HG02763 (cell line): ENCODE data around the gene RAD23A.

ENCODE experiments used
- ATAC-seq: cut with Tn5 transposase; IDR thresholded peaks from one replicate; pipeline ENCODE4 v1.9.1; 2021; ENCODE audit warnings: mild to moderate bottlenecking, moderate library complexity; ENCODE audit not compliant: unreplicated experiment

Gene RAD23A

GRCh38 chr19:12983542-12984142 lies 38.0 kb downstream of the RAD23A start:
- peak; percentile 50 for ATAC-seq

- no peak for ATAC-seq
Observed at GRCh38 chr19:12984143-12984627, 38.5 kb downstream of the RAD23A start.

DNA sequence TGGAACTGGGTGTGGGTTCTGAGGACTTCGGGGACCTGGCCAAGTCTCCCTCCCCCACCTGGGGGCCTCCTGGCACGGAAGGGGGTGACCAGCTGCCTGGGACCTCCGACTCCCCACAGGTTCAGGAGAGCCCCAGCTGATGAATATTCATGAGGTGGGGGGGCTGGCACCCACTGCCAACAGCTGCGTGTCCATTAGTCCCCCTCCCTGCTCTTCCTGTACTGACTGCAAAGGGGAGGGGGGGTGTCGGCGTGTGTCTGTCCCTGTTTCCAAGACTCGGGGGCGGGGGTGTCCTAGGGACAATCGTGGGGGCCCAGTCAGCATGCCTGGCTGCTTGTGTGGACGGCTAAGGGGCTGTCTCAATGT lies 39.0 kb downstream of the RAD23A start:
- ATAC-seq, result no peak

DNA sequence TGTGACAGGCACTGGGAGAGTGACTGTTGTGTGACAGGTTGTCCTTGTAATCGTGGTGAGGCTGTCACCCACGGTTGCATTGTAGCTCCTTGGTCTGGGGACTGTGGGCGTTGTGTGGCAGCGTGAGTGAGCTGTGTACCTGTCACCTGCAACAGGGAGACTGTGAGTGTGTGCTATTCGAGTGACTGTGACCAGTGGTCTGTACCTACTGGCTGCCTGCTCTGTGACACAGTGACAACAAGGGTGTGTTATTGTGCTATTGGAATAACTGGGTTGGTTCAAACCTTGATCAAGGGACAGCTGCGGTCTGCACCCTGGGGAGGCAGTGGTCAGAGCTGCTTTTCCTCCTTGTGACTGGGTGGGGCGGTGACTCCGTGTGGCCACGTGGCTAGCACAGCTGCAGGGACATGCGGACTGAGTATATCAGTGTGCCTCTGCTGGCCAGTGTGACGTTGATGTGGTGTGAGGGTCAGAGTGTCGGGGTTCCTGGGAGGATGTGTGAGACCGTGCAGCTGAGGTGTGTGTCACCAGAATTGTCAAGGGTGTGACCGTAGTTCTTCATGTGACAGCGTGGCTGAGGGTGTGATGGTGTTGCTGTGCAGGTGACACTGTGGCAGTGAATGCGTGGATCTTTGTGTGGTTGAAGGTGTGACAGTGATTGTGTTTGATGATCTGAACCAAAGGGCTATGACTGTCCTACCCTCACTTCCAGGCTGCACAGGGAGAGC lies 39.6 kb downstream of the RAD23A start:
- no peak for ATAC-seq

DNA sequence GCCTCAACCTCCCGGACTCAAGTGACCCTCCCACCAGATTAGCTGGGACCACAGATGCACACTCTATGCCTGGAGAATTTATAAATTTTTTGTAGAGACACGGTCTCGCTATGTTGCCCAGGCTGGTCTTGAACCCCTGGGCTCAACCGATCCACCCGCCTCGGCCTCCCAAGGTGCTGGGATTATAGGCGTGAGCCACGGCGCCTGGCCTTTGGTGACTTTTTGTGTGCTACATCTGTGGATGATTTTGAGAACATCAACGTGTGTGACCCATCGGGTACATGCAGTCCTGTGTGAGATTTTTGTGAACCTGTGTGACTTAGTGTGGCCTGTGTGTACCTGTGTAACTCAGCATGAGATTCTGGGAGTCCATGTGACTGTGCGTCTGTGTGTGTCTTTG lies 41.1 kb downstream of the RAD23A start:
- no peak for ATAC-seq

- ATAC-seq, result no peak
Observed at GRCh38 chr19:12987190-12987589, 41.5 kb downstream of the RAD23A start.

- no peak for ATAC-seq
Observed at GRCh38 chr19:12987781-12988180, 42.1 kb downstream of the RAD23A start.

DNA sequence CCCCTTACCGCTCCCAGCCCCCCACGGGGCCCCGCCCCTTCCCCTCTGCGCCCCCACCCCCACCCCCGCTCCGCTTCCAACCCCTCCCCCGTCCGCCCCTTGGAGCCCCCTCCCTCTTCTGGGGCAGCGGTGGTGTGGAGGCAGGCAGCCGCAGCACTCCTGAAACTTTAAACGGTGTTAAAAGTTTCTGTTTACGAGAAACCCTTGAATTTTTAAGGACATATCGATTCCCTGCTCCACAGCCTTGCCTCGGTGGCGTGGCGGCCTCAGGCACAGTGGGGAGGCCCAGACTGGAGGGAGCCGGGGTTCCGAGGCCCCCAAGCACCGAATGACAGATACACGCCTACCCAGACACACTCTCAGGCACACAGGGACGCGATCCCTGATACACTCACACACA lies 44.8 kb downstream of the RAD23A start:
- ATAC-seq, result no peak

DNA sequence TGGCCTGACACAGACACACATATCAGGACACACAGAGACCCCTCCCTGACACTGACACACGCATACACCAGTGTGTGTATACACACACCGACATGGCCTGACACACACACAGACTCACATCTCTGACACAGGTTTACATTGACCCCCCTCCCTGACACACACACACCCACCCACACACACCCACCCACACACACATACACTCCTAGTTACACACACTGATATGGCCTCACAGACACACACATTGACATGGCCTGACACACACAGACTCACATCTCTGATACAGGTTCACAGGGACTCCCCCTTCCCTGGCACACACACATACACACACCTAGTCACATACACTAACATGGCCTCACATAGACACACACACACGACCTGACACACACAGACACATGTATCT lies 45.2 kb downstream of the RAD23A start:
- ATAC-seq, result no peak

- no peak for ATAC-seq
Observed at GRCh38 chr19:12991296-12991695, 45.6 kb downstream of the RAD23A start.

GRCh38 chr19:12992729-12993128 lies 47.1 kb downstream of the RAD23A start:
- ATAC-seq, result no peak

DNA sequence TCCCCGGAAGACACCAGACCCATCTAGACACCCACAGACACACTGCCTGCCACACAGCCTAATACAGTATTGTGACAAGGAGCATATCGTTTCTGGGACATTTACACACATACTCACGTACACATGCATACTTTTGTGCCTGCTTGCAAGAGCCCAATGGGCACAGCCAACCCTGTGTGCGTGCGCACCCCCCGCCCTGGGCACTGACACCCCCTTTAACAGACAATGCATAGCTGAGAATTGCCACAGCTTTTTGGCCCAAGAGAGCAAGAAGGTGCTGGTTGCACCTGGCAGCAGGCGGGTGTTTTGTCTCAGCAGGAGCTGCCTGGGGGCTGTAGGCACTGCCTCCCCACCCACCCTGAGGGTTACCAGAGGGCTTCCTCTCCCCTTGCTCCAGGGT lies 47.9 kb downstream of the RAD23A start:
- no peak for ATAC-seq

- ATAC-seq, result no peak
Observed at GRCh38 chr19:12994701-12995595, 49.3 kb downstream of the RAD23A start, which contains the start of gene NFIX. Gene NFIX (plus strand): TSS chr19:12995475. CDS start chr19:12995838, 363 bp downstream.

DNA sequence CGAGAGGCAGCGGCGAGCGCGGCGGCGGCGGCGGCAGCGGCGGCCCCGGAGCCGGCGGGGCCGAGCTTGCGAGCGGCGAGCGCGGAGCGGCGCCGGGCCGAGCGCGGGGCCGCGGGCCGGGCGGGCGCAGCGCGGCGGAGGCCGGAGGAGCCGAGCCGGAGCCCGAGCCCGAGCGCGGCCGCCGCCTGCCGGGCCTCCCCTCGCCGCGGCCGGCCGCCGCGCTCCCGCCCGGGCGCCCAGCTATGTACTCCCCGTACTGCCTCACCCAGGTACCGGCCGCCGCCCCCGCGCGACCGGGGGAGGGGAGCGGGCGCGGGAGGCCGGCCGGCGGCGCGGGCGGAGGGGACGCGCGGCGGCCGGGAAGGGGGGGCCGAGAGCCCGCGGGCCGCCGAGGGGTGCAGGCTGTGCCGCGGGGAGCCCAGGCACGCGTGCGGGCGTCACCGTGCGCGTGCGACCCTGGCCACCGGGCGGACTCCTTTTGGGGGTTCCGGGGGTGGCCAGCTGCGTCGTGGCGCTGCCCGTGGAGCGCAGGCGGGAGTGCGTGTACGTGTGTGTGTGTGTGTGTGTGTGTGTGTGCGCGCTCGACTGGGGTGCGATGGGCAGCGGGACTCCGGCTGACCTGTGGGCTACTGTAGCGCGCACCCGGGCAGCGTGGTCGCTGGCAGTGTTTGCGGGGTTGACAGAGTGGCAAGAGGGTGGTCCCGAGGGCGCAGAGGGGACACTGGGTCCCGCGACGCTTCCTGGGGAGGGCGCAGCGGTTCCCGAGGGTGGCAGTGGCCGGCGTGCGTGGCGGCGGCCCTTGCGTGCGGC lies 50.1 kb downstream of the RAD23A start:
- ATAC-seq, result no peak

DNA sequence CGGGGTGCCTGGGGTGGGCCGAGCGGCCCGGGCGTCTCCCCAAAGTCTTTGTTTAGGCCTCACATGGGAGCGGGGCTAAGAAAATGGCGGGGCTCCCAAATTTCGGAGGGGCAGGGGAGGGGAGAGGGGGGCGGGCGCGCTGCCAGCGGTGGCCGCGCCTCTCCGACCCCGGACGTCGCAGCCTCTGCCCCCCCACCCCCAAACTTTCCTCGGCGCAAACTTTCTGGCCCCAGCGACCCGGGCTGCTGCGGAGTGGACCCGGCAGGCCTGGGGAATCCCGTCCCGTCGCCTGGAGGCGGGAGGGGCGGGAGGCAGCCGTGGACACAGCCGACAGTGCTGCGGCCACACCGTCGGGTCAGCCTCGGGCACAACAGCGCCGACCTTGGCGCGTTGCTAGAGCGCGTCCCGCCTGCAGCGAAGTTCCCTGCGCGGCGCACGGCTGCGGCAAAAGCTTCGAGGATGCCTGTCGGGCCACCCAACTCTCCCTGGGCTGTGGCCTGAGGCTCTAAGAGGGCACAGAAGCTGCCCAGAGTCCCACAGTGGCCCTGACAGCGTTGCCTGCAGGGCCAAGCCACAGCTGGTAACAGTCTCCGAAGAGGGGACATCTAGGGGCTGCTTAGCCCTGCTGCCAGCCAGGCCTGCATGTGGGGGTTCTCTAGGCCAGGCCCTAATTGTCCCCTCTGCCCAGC lies 50.9 kb downstream of the RAD23A start:
- ATAC-seq, result no peak

- ATAC-seq, result no peak
Observed at GRCh38 chr19:12997179-12997966, 51.7 kb downstream of the RAD23A start.

- no peak for ATAC-seq
Observed at GRCh38 chr19:12997967-12998940, 52.6 kb downstream of the RAD23A start.

- ATAC-seq, result no peak
Observed at GRCh38 chr19:13001166-13001501, 55.5 kb downstream of the RAD23A start.
